Vagina (tissue), 2 donors: Measurements from ENCODE around the gene SNRNP70. TPM values are rescaled to one million over a fixed set of nuclear protein-coding genes. Genes with fewer than 3 reads are reported as not detected.

ENCODE experiments used
- DNase-seq, 2 donors: peaks; one replicate each; pipeline ENCODE4 v3.0.0-alpha.2; 2017; ENCODE audit errors: extremely low spot score in 2 of 2
- H3K27ac ChIP-seq: fragments of 200-600 bp; sonication (generic); one replicate; pipeline ENCODE4 v1.5.1; 2019
- H3K27me3 ChIP-seq: fragments of 200-600 bp; sonication (generic); one replicate; pipeline ENCODE4 v1.5.1; 2019
- H3K36me3 ChIP-seq, 2 donors: fragments of 200-600 bp; sonication (generic); one replicate each; pipeline ENCODE4 v1.5.1; 2017 to 2019
- H3K4me1 ChIP-seq: fragments of 200-600 bp; sonication (generic); one replicate; pipeline ENCODE4 v1.5.1; 2019
- H3K4me3 ChIP-seq, 2 donors: fragments of 200-600 bp; sonication (generic); 1 replicate in 1 of 2; 2 replicates in 1 of 2; pipeline ENCODE4 v1.5.1; 2016 to 2019
- H3K9me3 ChIP-seq: fragments of 200-600 bp; sonication (generic); one replicate; pipeline ENCODE4 v1.5.1; 2019
- POLR2A ChIP-seq, 2 donors: fragments of 450-650 bp; IDR thresholded peaks; one replicate each; pipeline ENCODE4 v1.6.1; 2017; ENCODE audit warnings: antibody characterized with exemption in 2 of 2, mild to moderate bottlenecking in 2 of 2, moderate library complexity in 2 of 2
- POLR2AphosphoS5 ChIP-seq, 2 donors: sonication (generic); formaldehyde crosslinking; IDR thresholded peaks; one replicate each; pipeline ENCODE4 v1.9.0; 2017; ENCODE audit warnings: antibody characterized with exemption in 2 of 2, mild to moderate bottlenecking in 2 of 2, low read depth in 1 of 2; ENCODE audit not compliant: insufficient read depth in 1 of 2
- intact Hi-C: fragments of 100-400 bp; cut with DNase I; formaldehyde crosslinking; loops from one replicate; pipeline ENCODE4 v1.15.1; 2023
- total RNA-seq: library from RNA; depleted of rRNA; stranded (reverse); fragments of >200 nt; gene quantifications from one replicate; pipeline ENCODE4 v1.2.3, GENCODE V29; 2016
- TF ChIP-seq, protein P1 (sequence below), 3 experiments: fragments of 450-650 bp in 2 of 3; fragments of 200-600 bp in 1 of 3; sonication (generic) in 1 of 3; IDR thresholded peaks; one replicate each; pipeline ENCODE4 v1.5.1; 2017 to 2019; ENCODE audit warnings: antibody characterized with exemption in 3 of 3, mild to moderate bottlenecking in 2 of 3, moderate library complexity in 2 of 3

Gene SNRNP70
- total RNA-seq, 1 donor from 2014 or later, result 380 TPM

DNA sequence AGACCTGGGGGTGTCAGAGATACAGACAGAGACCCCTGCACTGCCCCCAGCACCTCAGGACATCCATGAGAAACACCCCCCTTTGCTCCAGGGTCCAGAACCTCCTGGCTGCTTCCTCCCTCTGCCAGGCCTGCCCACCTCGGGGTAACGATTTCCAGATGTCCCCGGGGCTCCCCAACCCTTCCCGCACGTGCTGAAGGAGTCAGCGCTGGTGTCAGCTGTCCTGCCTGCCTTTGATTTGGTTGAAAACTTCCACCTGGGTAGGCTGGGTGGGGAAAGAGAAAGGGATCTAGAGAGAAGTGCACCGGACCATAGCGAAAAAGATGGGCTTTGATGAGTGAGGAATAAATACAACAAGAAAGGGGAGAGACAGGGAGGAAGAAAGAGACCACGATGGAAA lies 26.2 kb upstream of the SNRNP70 start:
- no peak for DNase-seq
- Histone ChIP-seq H3K27me3 (no peaks in the 10 kb centered on the region), H3K4me1 (peaks cover 22% of the 10 kb centered on the region), H3K36me3 (no peaks in the 10 kb centered on the region), H3K9me3 (no peaks in the 10 kb centered on the region), H3K4me3 (no peak overlapping the region), H3K27ac (no peak overlapping the region)
- intact Hi-C loops, result no loop called here
- no peak for TF ChIP-seq POLR2A (IDR thresholded peaks at IDR 0.05)
- TF ChIP-seq, protein P1, sequence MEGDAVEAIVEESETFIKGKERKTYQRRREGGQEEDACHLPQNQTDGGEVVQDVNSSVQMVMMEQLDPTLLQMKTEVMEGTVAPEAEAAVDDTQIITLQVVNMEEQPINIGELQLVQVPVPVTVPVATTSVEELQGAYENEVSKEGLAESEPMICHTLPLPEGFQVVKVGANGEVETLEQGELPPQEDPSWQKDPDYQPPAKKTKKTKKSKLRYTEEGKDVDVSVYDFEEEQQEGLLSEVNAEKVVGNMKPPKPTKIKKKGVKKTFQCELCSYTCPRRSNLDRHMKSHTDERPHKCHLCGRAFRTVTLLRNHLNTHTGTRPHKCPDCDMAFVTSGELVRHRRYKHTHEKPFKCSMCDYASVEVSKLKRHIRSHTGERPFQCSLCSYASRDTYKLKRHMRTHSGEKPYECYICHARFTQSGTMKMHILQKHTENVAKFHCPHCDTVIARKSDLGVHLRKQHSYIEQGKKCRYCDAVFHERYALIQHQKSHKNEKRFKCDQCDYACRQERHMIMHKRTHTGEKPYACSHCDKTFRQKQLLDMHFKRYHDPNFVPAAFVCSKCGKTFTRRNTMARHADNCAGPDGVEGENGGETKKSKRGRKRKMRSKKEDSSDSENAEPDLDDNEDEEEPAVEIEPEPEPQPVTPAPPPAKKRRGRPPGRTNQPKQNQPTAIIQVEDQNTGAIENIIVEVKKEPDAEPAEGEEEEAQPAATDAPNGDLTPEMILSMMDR (IDR thresholded peaks at IDR 0.05), result no peak
- TF ChIP-seq POLR2AphosphoS5 (IDR thresholded peaks at IDR 0.05; ENCODE audit: insufficient read depth in 1 of 2, low read depth in 1 of 2), result no peak

DNA sequence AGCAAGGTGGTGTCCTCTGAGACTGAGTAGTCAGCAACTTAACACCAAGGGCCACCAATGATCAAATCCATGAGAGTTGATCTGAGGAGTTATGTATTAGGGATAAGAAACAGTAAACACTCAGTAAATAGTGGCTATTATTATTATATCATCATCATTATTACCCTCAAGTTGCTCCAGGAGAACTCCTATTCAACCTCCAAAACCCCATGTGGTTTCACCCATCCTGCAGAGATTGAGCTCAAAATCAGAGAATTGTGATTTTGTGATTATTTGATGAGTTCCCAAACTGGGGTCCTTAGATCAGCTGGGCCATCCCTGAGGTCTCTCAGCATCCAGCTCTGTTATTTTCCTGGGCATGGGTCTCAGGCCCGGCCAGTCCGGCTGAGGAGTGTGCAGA lies 24.3 kb upstream of the SNRNP70 start:
- Histone ChIP-seq H3K4me1 (peaks cover 22% of the 10 kb centered on the region), H3K27ac (no peak overlapping the region), H3K27me3 (peaks cover 6% of the 10 kb centered on the region), H3K4me3 (no peak overlapping the region), H3K36me3 (no peaks in the 10 kb centered on the region), H3K9me3 (no peaks in the 10 kb centered on the region)
- TF ChIP-seq POLR2AphosphoS5 (IDR thresholded peaks at IDR 0.05; ENCODE audit: insufficient read depth in 1 of 2, low read depth in 1 of 2), result no peak
- no peak for TF ChIP-seq POLR2A (IDR thresholded peaks at IDR 0.05)
- TF ChIP-seq, protein P1 (IDR thresholded peaks at IDR 0.05), result no peak
- no peak for DNase-seq
- intact Hi-C loops, result no loop called here

DNA sequence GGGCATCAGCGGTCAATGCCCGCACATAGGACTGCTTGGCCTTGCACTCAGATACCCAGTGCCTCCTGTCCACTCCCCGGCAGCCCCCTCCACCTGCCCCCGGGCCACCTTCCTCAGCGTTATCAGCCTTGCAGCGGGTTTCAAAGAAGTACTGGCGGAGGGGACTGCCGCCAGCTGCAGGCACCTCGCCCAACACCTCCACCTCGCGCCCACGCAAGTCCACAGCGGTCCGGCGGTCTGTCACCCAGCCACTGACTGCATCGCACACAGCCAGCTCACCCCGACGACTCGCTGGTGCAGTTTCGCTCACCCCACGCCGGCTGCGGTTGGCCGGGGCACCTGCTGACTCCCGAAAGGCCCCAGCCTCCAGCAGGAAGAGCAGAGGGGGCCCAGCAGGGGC lies 23.8 kb upstream of the SNRNP70 start:
- no peak for DNase-seq
- peaks cover 17% of the 10 kb centered on the region for H3K4me1 ChIP-seq
- peaks cover 6% of the 10 kb centered on the region for H3K27me3 ChIP-seq
- no peak overlapping the region for H3K4me3 ChIP-seq
- H3K36me3 ChIP-seq, result no peaks in the 10 kb centered on the region
- no peak overlapping the region for H3K27ac ChIP-seq
- TF ChIP-seq, protein P1 (IDR thresholded peaks at IDR 0.05), result no peak
- TF ChIP-seq POLR2A (IDR thresholded peaks at IDR 0.05) (no peak), POLR2AphosphoS5 (IDR thresholded peaks at IDR 0.05; ENCODE audit: insufficient read depth in 1 of 2, low read depth in 1 of 2) (no peak)
- intact Hi-C loops, result no loop called here
- H3K9me3 ChIP-seq, result no peaks in the 10 kb centered on the region

DNA sequence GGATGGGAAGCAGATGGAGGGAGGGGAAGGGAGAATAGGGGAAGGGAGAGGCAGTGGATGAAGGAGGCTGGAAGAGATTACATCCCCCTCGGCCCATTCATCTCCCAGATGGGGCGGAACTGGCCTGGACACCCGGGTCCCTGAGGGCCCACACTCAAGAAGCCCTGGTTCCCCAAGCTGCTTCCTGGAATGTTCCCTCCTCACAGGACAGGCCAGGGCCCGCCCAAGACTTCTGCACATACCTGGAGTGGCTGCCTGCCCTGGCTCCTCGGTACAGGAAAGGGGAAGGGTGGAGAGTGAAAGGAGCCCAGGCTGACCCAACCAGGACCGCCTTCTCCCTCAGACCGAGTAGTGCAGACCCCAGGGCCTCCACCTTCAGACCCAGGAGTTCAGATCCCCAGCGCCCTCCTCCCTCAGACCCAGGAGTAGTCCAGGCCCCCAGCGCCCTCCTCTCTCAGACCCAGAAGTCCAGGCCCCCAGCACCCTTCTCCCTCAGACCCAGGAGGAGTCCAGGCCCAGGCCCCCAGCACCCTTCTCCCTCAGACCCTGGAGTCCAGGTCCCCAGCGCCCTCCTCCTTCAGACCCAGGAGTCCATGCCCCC lies 21.1 kb upstream of the SNRNP70 start:
- Histone ChIP-seq H3K27me3 (peaks cover 6% of the 10 kb centered on the region), H3K9me3 (no peaks in the 10 kb centered on the region), H3K4me1 (no peaks in the 10 kb centered on the region), H3K4me3 (peak overlapping the region in 1 of 2 donors; percentile 36), H3K27ac (peak overlapping the region; percentile 33), H3K36me3 (no peaks in the 10 kb centered on the region)
- intact Hi-C loops, result no loop called here
- no peak for DNase-seq
- TF ChIP-seq POLR2AphosphoS5 (IDR thresholded peaks at IDR 0.05; ENCODE audit: insufficient read depth in 1 of 2, low read depth in 1 of 2) (no peak), POLR2A (IDR thresholded peaks at IDR 0.05) (no peak)
- TF ChIP-seq, protein P1 (IDR thresholded peaks at IDR 0.05), result no peak

DNA sequence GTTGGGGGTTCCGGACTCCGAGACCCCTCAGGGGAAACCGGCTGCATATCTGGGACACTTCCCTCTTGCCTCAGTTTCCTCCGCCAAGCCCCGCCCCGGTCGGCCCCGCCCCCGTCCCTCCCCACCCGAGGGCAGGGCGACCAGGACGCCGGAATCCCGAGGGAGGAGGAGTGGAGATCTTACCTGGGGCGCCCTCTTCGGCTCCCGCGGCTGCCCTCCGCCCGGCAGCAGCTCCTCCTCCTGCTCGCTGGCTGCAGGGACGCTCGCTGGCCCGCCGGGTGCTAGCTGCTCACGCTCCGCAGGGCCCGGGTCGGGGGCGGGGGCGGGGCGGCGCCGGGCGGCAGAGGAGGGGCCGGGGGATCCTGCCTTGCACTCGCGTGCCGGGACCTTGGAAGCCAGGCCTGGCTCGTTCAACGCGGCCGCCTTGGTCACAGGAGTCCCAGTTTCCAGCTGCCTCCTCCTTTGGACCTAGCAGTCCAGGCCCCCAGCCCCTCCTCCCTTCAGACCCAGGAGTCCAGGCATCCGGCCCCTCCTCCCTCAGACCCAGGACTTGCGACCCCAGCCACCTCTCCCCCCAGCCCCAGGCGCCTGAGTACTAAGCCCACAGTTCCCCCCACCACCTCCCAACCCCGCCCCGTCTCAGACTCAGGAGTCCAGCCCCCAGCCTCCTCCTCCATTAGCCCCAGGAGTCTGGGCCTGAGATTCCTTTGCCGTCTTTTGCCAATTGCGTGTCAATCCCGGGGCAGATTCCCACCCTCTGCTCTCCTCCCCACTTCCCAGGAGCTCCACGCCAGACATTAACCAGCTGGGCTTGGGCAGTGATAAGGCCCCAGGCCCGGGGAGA lies 20.3 kb upstream of the SNRNP70 start, which contains the start of gene NTF4:
Gene NTF4, minus strand, starts transcription at position 51 of the 844 bp plus-strand sequence. CDS start 2,821 bp downstream, outside the sequence.
- no peak for DNase-seq
- Histone ChIP-seq H3K4me3 (peak within 1 kb of the TSS; percentile 28 to 36), H3K27ac (peak within 1 kb of the TSS; percentile 33), H3K36me3 (no peaks in the 10 kb centered on the region), H3K4me1 (no peaks in the 10 kb centered on the region), H3K27me3 (peaks cover 6% of the 10 kb centered on the region), H3K9me3 (no peaks in the 10 kb centered on the region)
- TF ChIP-seq, protein P1 (IDR thresholded peaks at IDR 0.05), result no peak
- TF ChIP-seq POLR2AphosphoS5 (IDR thresholded peaks at IDR 0.05; ENCODE audit: insufficient read depth in 1 of 2, low read depth in 1 of 2) (no peak), POLR2A (IDR thresholded peaks at IDR 0.05) (no peak)
- intact Hi-C loops, result no loop called here
